GM04504 (cell line): Measurements from ENCODE around the gene CLDN7.
A peak's percentile ranks its signal among the peaks of the same experiment; 100 is the strongest.

Source experiments
- DNase-seq: peaks from one replicate; pipeline ENCODE4 v3.0.0-alpha.2; 2012; ENCODE audit warnings: low read depth

The CLDN7 gene

GRCh38 chr17:7285679-7286078 is 23.4 kb upstream of the CLDN7 start:
- no peak for DNase-seq

GRCh38 chr17:7284911-7285310 is 22.6 kb upstream of the CLDN7 start:
- no peak for DNase-seq

GRCh38 chr17:7283471-7284216 is 21.4 kb upstream of the CLDN7 start:
- DNase-seq = no peak

- no peak for DNase-seq
Observed at GRCh38 chr17:7282752-7283321, 20.6 kb upstream of the CLDN7 start.

- no peak for DNase-seq
Observed at GRCh38 chr17:7281953-7282751, 19.9 kb upstream of the CLDN7 start.

GRCh38 chr17:7281074-7281952 is 19.0 kb upstream of the CLDN7 start, which contains the start of gene SLC2A4:
SLC2A4 (plus strand) TSS chr17:7281718; CDS start chr17:7281935, 217 bp downstream.
- DNase-seq = peak; percentile 78

GRCh38 chr17:7280519-7281073 is 18.3 kb upstream of the CLDN7 start:
- peak; percentile 55 for DNase-seq

- no peak for DNase-seq
Observed at GRCh38 chr17:7279448-7279847, 17.2 kb upstream of the CLDN7 start.

- DNase-seq = no peak
Observed at GRCh38 chr17:7266784-7267183, 4.5 kb upstream of the CLDN7 start.

- no peak for DNase-seq
Observed at GRCh38 chr17:7263801-7264078, 1.5 kb upstream of the CLDN7 start.

GRCh38 chr17:7262935-7263800 is 890 bp upstream of the CLDN7 start:
- no peak for DNase-seq

GRCh38 chr17:7261379-7262191 is 693 bp downstream of the CLDN7 start:
- no peak for DNase-seq

GRCh38 chr17:7260651-7261378 is 1.5 kb downstream of the CLDN7 start:
- DNase-seq = no peak

- DNase-seq = no peak
Observed at GRCh38 chr17:7260151-7260550, 2.1 kb downstream of the CLDN7 start.

- DNase-seq = no peak
Observed at GRCh38 chr17:7259555-7259889, 2.8 kb downstream of the CLDN7 start.

- DNase-seq = no peak
Observed at GRCh38 chr17:7258731-7259554, 3.3 kb downstream of the CLDN7 start.

GRCh38 chr17:7256766-7257456 is 5.4 kb downstream of the CLDN7 start:
- no peak for DNase-seq

GRCh38 chr17:7254511-7254910 is 7.8 kb downstream of the CLDN7 start:
- no peak for DNase-seq
